Trophoblast cell (in vitro differentiated cells and primary cell): ENCODE measurements around the gene MMP15.
"Not testable (repeated sequence)": the region's sequence is repeated elsewhere in the genome, so short reads cannot be mapped to it uniquely, and the experiment has no call there.

Experiments used
- DNase-seq, 2 donors: peaks; one replicate each; pipeline ENCODE4 v3.0.0-alpha.2; 2016
- H2AFZ ChIP-seq: 2 replicates; pipeline ENCODE4 v1.6.1; 2013; ENCODE audit warnings: low read length, moderate library complexity, mild to moderate bottlenecking; ENCODE audit not compliant: insufficient read depth, poor library complexity
- H2AK5ac ChIP-seq: 2 replicates; pipeline ENCODE4 v1.6.1; 2013; ENCODE audit warnings: mild to moderate bottlenecking, low read length
- H2BK120ac ChIP-seq: 2 replicates; pipeline ENCODE4 v1.6.1; 2013; ENCODE audit warnings: low read length, mild to moderate bottlenecking, moderate library complexity; ENCODE audit not compliant: insufficient read depth, poor library complexity
- H2BK12ac ChIP-seq: 2 replicates; pipeline ENCODE4 v1.6.1; 2013; ENCODE audit warnings: mild to moderate bottlenecking, low read length, moderate library complexity
- H2BK5ac ChIP-seq: 2 replicates; pipeline ENCODE4 v1.6.1; 2013; ENCODE audit warnings: low read length, low read depth, moderate library complexity, mild to moderate bottlenecking; ENCODE audit not compliant: poor library complexity
- H3K14ac ChIP-seq: 2 replicates; pipeline ENCODE4 v1.6.1; 2013; ENCODE audit warnings: mild to moderate bottlenecking, low read length
- H3K18ac ChIP-seq: 2 replicates; pipeline ENCODE4 v1.6.1; 2013; ENCODE audit warnings: mild to moderate bottlenecking, low read length
- H3K23ac ChIP-seq: 2 replicates; pipeline ENCODE4 v1.6.1; 2013; ENCODE audit warnings: low read length
- H3K27ac ChIP-seq: 2 replicates; pipeline ENCODE4 v1.5.1; 2013; ENCODE audit warnings: low read depth, mild to moderate bottlenecking, inconsistent platforms, low read length, moderate library complexity
- H3K27me3 ChIP-seq: 2 replicates; pipeline ENCODE4 v1.6.1; 2013; ENCODE audit warnings: inconsistent platforms, mild to moderate bottlenecking, low read length, moderate library complexity; ENCODE audit not compliant: insufficient read depth
- H3K36me3 ChIP-seq, 2 experiments: 1 replicate in 1 of 2; 2 replicates in 1 of 2; pipeline ENCODE4 v1.6.1; 2013; ENCODE audit warnings: low read length in 2 of 2, mild to moderate bottlenecking in 2 of 2, moderate library complexity in 1 of 2; ENCODE audit not compliant: insufficient read depth in 2 of 2, control insufficient read depth in 1 of 2
- H3K4ac ChIP-seq: 2 replicates; pipeline ENCODE4 v1.6.1; 2013; ENCODE audit warnings: low read depth, mild to moderate bottlenecking, low read length, moderate library complexity
- H3K4me1 ChIP-seq, 2 experiments: 1 replicate in 1 of 2; 2 replicates in 1 of 2; pipeline ENCODE4 v1.6.1; 2013; ENCODE audit warnings: low read length in 2 of 2, mild to moderate bottlenecking in 2 of 2, moderate library complexity in 1 of 2; ENCODE audit not compliant: insufficient read depth in 2 of 2, control insufficient read depth in 1 of 2
- H3K4me2 ChIP-seq: 2 replicates; pipeline ENCODE4 v1.6.1; 2013; ENCODE audit warnings: inconsistent platforms, mild to moderate bottlenecking, low read length, moderate library complexity
- H3K4me3 ChIP-seq: 2 replicates; pipeline ENCODE4 v1.5.1; 2013; ENCODE audit warnings: mild to moderate bottlenecking, low read depth, low read length, inconsistent platforms
- H3K79me1 ChIP-seq: one replicate; pipeline ENCODE4 v1.6.1; 2013; ENCODE audit warnings: low read length
- H3K79me2 ChIP-seq: 2 replicates; pipeline ENCODE4 v1.6.1; 2013; ENCODE audit warnings: low read length, mild to moderate bottlenecking; ENCODE audit not compliant: control insufficient read depth, insufficient read depth, poor library complexity
- H3K9ac ChIP-seq: 2 replicates; pipeline ENCODE4 v1.6.1; 2013; ENCODE audit warnings: mild to moderate bottlenecking, low read length
- H3K9me3 ChIP-seq: 2 replicates; pipeline ENCODE4 v1.6.1; 2013; ENCODE audit warnings: low read depth, mild to moderate bottlenecking, control low read depth, inconsistent platforms, low read length; ENCODE audit not compliant: insufficient read depth
- H4K12ac ChIP-seq: 2 replicates; pipeline ENCODE4 v1.6.1; 2013; ENCODE audit warnings: low read depth, mild to moderate bottlenecking, low read length, moderate library complexity
- H4K8ac ChIP-seq: 2 replicates; pipeline ENCODE4 v1.6.1; 2013; ENCODE audit warnings: low read depth, mild to moderate bottlenecking, low read length, moderate library complexity
- H4K91ac ChIP-seq: one replicate; pipeline ENCODE4 v1.6.1; 2013; ENCODE audit warnings: low read depth, mild to moderate bottlenecking, low read length, moderate library complexity
- WGBS: extraction: QIAGEN DNeasy Blood & Tissue Kit; methylation state at CpG from one replicate; pipeline ENCODE4 v1.1.7; 2013; ENCODE audit warnings: missing lambda C conversion rate; ENCODE audit not compliant: insufficient read length, insufficient coverage; ENCODE audit errors: extremely low coverage; 5-methylcytosine and 5-hydroxymethylcytosine counted together

Gene MMP15

GRCh38 chr16:58088091-58088490 is 62.5 kb downstream of the MMP15 start:
- no CpG with 5 or more reads among the region's 9 CpGs for WGBS
- Histone ChIP-seq H2AFZ (no peak overlapping the region), H3K36me3 (no peaks in the 10 kb centered on the region), H3K23ac (no peak overlapping the region), H4K8ac (no peak overlapping the region), H3K4me2 (no peak overlapping the region), H2BK120ac (no peak overlapping the region), H3K9me3 (peaks cover 6% of the 10 kb centered on the region), H3K4me1 (peaks cover 3% of the 10 kb centered on the region in 2 experiments), H4K91ac (no peak overlapping the region), H3K27me3 (no peaks in the 10 kb centered on the region), H2BK5ac (no peak overlapping the region), H4K12ac (peak overlapping the region; percentile 37), H2BK12ac (peak overlapping the region; percentile 48), H3K4me3 (no peak overlapping the region), H3K9ac (no peak overlapping the region), H3K79me2 (no peaks in the 10 kb centered on the region), H3K27ac (no peak overlapping the region), H3K4ac (no peak overlapping the region), H3K14ac (no peak overlapping the region), H3K79me1 (no peaks in the 10 kb centered on the region), H3K18ac (no peak overlapping the region), H2AK5ac (peak overlapping the region; percentile 47)
- DNase-seq = no peak

GRCh38 chr16:58090396-58090795 is 64.8 kb downstream of the MMP15 start:
- H2AFZ ChIP-seq, H3K27ac ChIP-seq, H3K9me3 ChIP-seq, H3K36me3 ChIP-seq, H2BK12ac ChIP-seq, H3K4me2 ChIP-seq, H3K79me2 ChIP-seq, H2AK5ac ChIP-seq, H3K4me1 ChIP-seq, H3K9ac ChIP-seq, H4K91ac ChIP-seq, H3K79me1 ChIP-seq, H3K23ac ChIP-seq, H3K18ac ChIP-seq, H3K4me3 ChIP-seq, H4K8ac ChIP-seq, DNase-seq, H3K14ac ChIP-seq, H2BK5ac ChIP-seq, H3K4ac ChIP-seq, H3K27me3 ChIP-seq, H4K12ac ChIP-seq, H2BK120ac ChIP-seq: not testable (repeated sequence)
- WGBS = no CpG with 5 or more reads among the region's 3 CpGs

GRCh38 chr16:58094026-58094425 is 68.5 kb downstream of the MMP15 start:
- no peak overlapping the region for H2BK12ac ChIP-seq
- H2BK120ac ChIP-seq = no peak overlapping the region
- H3K14ac ChIP-seq = no peak overlapping the region
- no peak for DNase-seq
- no peak overlapping the region for H2BK5ac ChIP-seq
- no peak overlapping the region for H3K4me3 ChIP-seq
- H3K79me1 ChIP-seq = no peaks in the 10 kb centered on the region
- no peak overlapping the region for H4K91ac ChIP-seq
- no peaks in the 10 kb centered on the region for H3K36me3 ChIP-seq
- H3K4me2 ChIP-seq = no peak overlapping the region
- no peaks in the 10 kb centered on the region for H3K27me3 ChIP-seq
- H3K18ac ChIP-seq = no peak overlapping the region
- no peaks in the 10 kb centered on the region for H3K9me3 ChIP-seq
- no peak overlapping the region for H2AK5ac ChIP-seq
- no CpG with 5 or more reads among the region's 5 CpGs for WGBS
- H2AFZ ChIP-seq = no peak overlapping the region
- no peaks in the 10 kb centered on the region for H3K4me1 ChIP-seq
- H3K79me2 ChIP-seq = no peaks in the 10 kb centered on the region
- H4K8ac ChIP-seq = no peak overlapping the region
- H3K9ac ChIP-seq = no peak overlapping the region
- H3K23ac ChIP-seq = no peak overlapping the region
- no peak overlapping the region for H4K12ac ChIP-seq
- no peak overlapping the region for H3K27ac ChIP-seq
- H3K4ac ChIP-seq = no peak overlapping the region

GRCh38 chr16:58094791-58095574 is 69.4 kb downstream of the MMP15 start:
- H3K23ac ChIP-seq = no peak overlapping the region
- no peak overlapping the region for H2BK5ac ChIP-seq
- no peak for DNase-seq
- no peak overlapping the region for H3K4ac ChIP-seq
- H2BK12ac ChIP-seq = no peak overlapping the region
- no peak overlapping the region for H3K9ac ChIP-seq
- no peaks in the 10 kb centered on the region for H3K4me1 ChIP-seq
- no peak overlapping the region for H3K4me3 ChIP-seq
- no peak overlapping the region for H3K14ac ChIP-seq
- H2AFZ ChIP-seq = no peak overlapping the region
- no peak overlapping the region for H4K12ac ChIP-seq
- no peaks in the 10 kb centered on the region for H3K36me3 ChIP-seq
- no CpG with 5 or more reads among the region's 15 CpGs for WGBS
- no peak overlapping the region for H3K18ac ChIP-seq
- no peak overlapping the region for H2AK5ac ChIP-seq
- H3K9me3 ChIP-seq = no peaks in the 10 kb centered on the region
- no peaks in the 10 kb centered on the region for H3K27me3 ChIP-seq
- no peak overlapping the region for H2BK120ac ChIP-seq
- H3K79me2 ChIP-seq = no peaks in the 10 kb centered on the region
- no peak overlapping the region for H4K8ac ChIP-seq
- no peak overlapping the region for H4K91ac ChIP-seq
- H3K79me1 ChIP-seq = no peaks in the 10 kb centered on the region
- H3K4me2 ChIP-seq = no peak overlapping the region
- no peak overlapping the region for H3K27ac ChIP-seq
